ENCODE data around the gene TMEM183A.

Gene TMEM183A

GRCh38 chr1:203046984-203047630, 39.9 kb downstream of the TMEM183A start:
- DNase-seq (ENCODE audit: low spot score), result no peak

DNA sequence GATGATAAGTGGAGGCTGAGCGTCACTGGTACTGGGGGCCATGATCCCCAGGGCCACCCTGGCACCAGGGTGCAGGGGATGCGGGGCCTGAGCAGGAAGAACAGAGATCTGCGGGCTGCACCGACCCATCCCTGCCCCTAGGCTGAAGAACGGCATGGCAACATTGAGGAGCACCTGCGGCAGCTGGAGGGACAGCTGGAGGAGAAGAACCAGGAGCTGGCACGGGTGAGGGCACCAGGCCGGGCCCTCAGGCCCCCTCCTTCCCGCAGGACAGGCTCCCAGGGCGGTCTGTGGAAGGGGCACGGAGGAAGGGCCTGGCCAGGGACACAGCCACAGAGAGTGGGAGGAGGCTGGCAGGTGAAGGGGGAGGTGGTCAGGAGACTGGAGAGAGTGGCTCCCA, 40.9 kb downstream of the TMEM183A start:
- DNase-seq (ENCODE audit: low spot score), result no peak

- no peak for DNase-seq (ENCODE audit: low spot score)
These were observed 41.4 kb downstream of the TMEM183A start for GRCh38 chr1:203048555-203049051.

- no peak for DNase-seq (ENCODE audit: low spot score)
These were observed 41.9 kb downstream of the TMEM183A start for GRCh38 chr1:203049077-203049476.

GRCh38 chr1:203049576-203050180, 42.5 kb downstream of the TMEM183A start:
- no peak for DNase-seq (ENCODE audit: low spot score)

DNA sequence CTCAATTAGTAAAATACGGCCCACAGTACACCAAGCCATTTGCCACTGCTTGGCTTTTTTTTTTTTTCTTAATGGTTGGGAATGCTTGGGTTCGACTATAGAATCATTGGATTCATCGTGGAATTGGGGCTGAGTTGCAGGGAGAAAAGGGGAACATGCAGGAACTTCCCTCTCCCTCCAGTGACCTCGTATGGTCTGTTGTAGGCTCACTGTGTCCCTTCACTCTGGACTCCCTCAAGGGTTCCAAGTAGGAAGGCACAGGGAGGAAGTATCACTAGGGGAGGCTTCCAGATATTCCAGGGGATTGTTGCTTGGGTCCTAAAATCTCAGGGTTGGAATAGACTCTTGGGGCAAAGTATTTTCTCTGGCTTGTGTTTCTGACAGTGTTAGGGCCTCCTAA, 43.7 kb downstream of the TMEM183A start:
- DNase-seq (ENCODE audit: low spot score), result no peak

GRCh38 chr1:203051841-203052324, 44.7 kb downstream of the TMEM183A start:
- DNase-seq (ENCODE audit: low spot score), result no peak

GRCh38 chr1:203052601-203053000, 45.4 kb downstream of the TMEM183A start:
- DNase-seq (ENCODE audit: low spot score), result no peak

DNA sequence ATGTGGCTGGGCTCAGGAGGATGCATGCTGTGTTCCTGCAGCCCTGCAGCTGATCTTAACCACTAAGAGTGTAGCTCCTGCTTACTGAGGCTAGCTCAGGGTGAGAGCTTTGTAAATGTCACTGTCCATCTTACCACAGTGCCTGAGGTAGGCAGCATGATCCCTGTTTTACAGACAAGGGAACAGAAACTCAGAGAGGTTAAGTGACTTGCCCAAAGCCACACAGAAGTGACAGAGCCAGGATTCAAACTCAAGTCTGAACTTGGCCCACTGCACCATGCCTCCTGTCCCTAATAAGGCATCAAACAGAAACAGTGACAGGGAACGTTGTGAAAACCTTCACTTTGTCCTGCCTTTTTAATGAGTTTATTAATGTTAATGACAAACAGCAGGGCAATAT, 47.0 kb downstream of the TMEM183A start:
- no peak for DNase-seq (ENCODE audit: low spot score)

DNA sequence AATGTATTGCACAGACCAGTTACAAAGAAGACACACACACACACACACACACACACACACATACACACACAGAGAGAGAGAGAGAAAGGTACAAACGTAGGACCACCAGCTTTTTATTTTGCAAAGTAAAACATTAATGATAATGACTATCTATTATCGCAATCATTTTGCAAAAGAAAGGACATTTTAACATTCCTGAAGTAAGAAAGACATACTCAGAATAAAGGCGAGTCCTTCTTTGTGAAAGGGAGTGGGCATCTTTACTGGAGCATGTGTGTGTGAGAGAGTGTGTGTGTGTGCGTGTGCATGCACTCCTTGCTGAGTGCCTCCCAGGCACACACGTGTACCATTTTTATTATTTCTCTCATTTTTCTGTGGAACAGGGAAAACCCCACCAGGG, 47.5 kb downstream of the TMEM183A start:
- no peak for DNase-seq (ENCODE audit: low spot score)

DNA sequence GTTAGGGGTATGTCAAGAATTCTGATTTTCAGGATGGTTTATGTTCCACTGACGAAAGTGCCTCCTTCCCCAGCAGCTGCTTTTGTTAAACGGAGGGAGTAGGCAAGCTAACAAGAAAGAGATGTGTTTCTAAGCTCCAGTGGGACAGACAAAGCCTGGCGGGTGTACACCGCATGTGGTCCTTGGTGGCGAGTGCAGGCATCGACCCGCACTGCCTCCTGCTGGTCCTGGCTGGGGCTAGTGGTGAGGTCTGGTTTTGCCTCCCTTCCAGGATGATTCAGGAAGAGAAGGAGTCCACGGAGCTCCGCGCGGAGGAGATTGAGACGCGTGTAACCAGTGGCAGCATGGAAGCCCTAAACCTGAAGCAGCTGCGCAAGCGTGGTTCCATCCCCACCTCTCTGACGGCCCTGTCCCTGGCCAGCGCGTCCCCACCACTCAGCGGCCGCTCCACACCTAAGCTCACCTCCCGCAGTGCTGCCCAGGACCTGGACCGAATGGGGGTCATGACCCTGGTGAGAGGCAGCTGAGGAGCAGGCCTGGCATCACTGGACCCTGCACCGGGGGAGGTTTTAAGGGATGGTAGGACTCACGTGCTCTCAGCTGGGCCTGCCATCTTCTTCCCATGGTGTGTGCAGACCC, 48.1 kb downstream of the TMEM183A start:
- DNase-seq (ENCODE audit: low spot score), result no peak

DNA sequence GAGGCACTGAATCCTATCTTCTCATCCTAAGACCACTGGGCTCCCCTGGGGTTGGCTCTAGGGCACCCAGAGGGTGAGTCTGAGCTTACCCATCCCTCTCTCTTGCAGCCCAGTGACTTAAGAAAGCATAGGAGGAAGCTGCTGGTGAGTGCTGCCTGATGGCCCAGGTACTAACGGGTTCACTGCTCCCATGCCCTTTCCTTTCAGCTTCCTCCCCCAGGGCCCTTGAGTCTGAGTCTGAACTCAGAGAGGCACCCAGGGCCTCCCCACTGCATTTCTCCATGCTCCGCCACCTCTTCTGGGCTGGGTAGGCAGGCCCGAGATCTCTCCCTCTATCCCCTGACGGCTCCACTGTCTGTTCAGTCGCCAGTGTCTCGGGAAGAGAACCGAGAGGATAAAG, 48.8 kb downstream of the TMEM183A start:
- no peak for DNase-seq (ENCODE audit: low spot score)

GRCh38 chr1:203056516-203056915, 49.3 kb downstream of the TMEM183A start:
- DNase-seq (ENCODE audit: low spot score), result peak; percentile 17

- DNase-seq (ENCODE audit: low spot score), result no peak
These were observed 50.9 kb downstream of the TMEM183A start for GRCh38 chr1:203057911-203058675.

DNA sequence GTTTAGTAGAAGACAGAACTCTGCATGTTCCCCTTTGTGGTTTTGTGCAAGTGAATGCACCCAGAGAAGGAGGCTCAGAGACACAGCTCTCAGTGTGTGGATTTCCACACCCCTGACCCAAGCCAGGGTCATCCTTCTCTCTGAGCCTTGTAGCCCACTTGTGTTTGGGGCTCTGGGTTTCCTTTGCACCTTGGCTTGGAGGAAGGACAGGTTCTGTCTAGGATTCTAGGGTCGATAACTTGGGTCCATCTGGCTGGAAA, 51.4 kb downstream of the TMEM183A start:
- no peak for DNase-seq (ENCODE audit: low spot score)

- DNase-seq (ENCODE audit: low spot score), result no peak
These were observed 52.3 kb downstream of the TMEM183A start for GRCh38 chr1:203059485-203059884.

GRCh38 chr1:203060115-203060514, 52.9 kb downstream of the TMEM183A start:
- no peak for DNase-seq (ENCODE audit: low spot score)

DNA sequence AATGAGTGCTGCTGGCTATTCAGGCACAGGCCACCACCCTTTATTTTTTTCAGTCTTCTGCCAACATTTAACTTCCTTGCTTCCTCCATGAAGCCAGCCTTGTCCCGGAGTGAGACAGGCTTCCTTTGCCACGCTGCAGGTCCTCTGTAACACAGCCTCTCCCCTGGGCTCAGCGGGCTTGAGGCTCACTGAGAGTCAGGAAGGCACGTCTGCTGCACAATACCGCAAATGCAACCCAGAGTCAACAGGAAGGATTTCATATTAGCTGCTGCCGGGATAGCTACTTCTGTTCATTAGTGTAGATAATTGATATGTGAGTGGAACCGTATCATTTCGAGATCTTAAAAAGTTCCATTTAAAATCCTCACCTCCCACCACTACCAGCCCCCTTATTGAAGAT, 56.1 kb downstream of the TMEM183A start:
- no peak for DNase-seq (ENCODE audit: low spot score)

- no peak for DNase-seq (ENCODE audit: low spot score)
These were observed 58.0 kb downstream of the TMEM183A start for GRCh38 chr1:203065191-203065590.

- no peak for DNase-seq (ENCODE audit: low spot score)
These were observed 58.8 kb downstream of the TMEM183A start for GRCh38 chr1:203065986-203066385.

- DNase-seq (ENCODE audit: low spot score), result no peak
These were observed 59.8 kb downstream of the TMEM183A start for GRCh38 chr1:203066965-203067364.

DNA sequence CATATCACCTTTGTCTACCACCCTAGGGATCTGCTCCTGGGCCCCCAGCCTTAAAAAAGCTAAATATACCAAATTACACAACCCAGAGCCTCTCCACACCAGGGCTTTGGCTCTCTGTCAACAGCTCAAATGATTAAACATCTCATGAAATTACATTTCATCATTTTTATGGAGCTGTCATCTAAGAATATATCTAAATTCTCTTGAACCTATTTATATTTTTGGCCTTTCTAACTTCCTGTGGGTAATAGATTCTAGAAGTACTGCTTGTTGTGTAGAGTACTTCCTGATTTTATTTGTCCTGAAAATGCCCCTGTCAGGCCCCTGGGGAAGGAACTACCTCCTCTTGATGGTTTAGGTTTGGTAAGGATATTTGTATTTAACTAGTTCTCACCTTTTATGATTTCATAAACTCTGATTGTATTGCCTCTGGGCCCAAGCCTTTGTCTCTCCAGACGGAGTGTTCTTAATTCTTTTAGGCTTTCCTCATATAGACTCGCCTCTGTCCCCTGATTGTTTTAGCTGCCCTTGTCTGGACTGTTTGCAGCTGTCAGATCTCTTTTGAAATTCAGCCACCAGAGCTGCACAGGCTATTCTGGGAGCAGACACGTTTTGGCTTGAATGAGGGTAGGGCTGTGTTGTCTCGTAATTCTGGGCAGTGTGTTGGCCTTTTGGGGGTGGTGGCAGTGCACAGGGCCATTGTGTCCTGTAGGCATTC, 62.0 kb downstream of the TMEM183A start:
- DNase-seq (ENCODE audit: low spot score), result no peak

All from hematopoietic multipotent progenitor cell treated with erythropoietin and hydrocortisone succinate and interleukin-3 and kit ligand, for 17 days (in vitro differentiated cells).